GM21381 (cell line): ENCODE data around the gene KRTAP12-4.
"Not testable (repeated sequence)": the region's sequence is repeated elsewhere in the genome, so short reads cannot be mapped to it uniquely, and the experiment has no call there.

Experiments used
- ATAC-seq: cut with Tn5 transposase; IDR thresholded peaks from one replicate; pipeline ENCODE4 v1.9.1; 2021; ENCODE audit warnings: mild to moderate bottlenecking, moderate library complexity; ENCODE audit not compliant: unreplicated experiment

Gene KRTAP12-4

DNA sequence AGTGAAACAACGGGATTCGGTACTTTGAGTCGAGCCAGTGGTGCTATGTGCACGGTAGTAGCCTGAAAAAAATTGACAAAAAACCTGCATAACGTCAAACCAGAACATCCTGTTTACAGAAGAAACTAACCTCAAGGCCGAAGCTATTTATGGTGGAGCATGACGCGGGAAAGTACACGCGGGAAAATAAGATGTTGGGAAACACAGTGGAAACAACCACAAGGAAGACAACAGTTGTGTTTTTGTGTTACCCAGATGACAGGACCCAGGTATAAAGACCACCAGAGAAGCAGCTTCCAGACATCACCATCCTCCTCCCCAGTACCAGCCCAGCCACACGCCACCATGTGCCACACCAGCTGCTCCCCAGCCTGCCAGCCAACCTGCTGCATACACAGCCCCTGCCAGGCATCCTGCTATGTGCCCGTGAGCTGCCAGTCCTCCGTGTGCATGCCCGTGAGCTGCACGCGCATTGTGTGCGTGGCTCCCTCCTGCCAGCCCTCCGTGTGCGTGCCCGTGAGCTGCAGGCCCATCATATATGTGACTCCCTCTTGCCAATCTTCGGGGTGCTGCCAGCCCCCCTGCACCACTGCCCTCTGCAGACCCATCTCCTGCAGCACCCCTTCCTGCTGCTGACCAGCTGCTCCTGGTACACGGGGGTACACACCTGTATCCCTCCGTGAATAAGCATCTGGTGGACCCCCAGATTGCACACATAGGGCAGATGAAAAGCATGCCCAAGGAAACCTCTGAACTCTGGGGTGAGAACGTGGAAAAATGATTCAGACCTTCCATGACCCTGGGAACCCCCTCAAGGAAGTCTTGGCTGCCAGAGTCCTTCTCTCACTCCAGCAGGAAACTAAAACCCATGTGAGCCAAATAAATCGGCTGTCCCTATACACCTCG lies 3.4 kb upstream of the KRTAP12-4 start, which contains the start of gene KRTAP12-3:
TSS of gene KRTAP12-3 (plus strand) at position 298 of the 906 bp plus-strand sequence. CDS start at position 346, 48 bp downstream.
- ATAC-seq: no peak

GRCh38 chr21:44656868-44657267 lies 2.4 kb upstream of the KRTAP12-4 start:
- no peak for ATAC-seq

DNA sequence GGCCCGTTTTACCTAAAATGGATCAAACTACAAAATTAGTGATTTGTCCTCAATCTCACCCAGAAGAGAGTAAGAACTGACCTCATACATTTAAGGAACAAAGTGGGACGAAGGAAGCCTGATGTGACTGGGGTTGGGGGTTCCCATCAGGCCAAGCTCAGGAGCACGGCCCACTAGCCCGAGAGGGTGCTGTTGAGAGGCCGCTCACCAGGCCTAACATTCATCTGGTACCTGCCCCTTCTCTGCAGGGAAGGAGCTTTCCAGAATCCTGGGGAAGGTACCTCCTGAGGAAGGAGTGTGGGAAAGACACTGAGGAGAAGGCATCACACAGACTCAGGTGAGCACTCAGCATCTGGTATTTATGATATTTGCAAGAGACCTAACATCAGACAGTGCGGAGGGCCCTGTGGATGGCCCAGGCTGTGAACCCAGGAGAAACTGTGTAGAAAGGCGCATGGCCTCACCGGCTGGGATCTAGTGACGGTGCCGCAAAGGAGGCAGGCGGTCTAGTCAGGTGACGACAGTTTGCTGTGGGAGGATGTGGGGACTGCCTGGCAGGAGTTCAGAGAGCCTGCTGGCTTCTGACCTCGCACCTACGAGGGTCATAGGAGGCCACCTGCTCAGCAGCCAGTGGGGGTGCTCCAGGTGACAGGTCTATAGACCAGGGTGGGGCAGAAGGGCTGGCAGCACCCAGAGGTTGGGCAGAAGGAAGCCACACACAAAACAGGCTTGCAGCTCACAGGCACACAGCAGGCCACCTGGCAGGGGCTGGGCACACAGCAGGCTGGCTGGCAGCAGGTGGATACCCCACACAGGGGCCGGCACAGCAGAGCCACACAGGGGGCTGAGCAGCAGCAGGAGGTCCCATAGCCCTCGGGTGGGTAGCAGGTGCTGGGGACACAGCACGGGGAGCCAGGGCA lies 543 bp downstream of the KRTAP12-4 start:
- no peak for ATAC-seq

GRCh38 chr21:44653123-44653522 lies 1.3 kb downstream of the KRTAP12-4 start:
- no peak for ATAC-seq

GRCh38 chr21:44650973-44651675 lies 3.3 kb downstream of the KRTAP12-4 start:
- ATAC-seq: no peak

DNA sequence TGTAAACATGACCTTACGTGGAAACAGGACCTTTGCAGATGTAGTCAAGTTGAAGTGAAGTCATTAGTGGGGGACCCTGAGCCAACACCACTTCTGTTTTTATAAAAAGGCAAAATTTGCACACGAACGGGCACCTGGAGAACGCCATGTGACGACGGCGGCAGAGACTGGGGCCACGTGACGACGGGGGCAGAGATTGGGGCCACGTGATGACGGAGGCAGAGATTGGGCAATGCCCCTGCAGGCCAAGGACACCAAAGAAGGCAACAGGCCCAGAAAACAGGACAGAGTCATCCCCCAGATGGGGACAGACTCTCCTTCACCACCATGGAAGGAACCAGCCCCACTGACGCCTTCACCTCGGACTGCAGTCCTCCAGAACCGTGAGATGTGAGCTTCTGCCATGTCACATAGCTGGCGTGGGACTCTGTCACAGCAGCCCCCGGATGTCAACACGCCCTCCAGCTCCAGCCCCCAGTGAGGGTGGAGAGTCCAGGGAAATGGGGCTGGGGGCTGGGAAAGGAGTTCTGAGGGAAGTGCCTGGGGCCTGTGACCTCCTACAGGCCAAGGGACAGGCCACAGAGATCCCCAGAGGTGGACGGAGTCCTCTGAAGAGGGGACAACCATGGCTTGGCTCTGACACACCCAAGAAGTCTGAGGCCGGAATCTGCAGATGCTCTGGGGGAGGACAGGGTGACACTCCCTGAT lies 4.0 kb downstream of the KRTAP12-4 start:
- no peak for ATAC-seq

DNA sequence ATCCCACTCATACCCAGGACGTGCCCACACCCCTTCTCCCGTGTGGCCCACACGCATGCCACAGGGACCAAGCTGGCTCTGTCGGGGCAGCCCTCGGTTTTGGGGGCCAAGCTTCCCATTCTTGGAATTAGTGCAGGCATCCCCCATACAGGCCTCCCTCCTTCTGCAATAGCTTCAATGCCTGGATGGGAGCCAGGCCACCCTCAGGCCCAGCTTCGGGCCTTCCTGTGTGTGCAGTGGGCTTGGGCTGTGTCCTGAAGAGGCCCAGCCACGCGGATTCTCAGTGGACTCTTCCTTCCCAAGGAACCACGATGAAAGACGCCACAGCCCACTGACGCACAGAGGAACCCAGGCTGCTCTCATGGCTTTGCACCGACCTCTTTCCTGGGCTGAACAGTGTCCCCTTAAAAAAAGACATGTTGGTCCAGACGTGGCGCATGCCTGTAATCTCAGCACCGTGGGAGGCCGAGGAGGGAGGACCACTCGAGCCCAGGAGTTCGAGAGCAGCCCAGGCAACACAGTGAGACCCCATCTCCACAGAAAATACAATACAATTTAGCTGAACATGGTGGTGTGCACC lies 4.8 kb downstream of the KRTAP12-4 start:
- no peak for ATAC-seq

- ATAC-seq: no peak
Measured at GRCh38 chr21:44648557-44649311, 5.7 kb downstream of the KRTAP12-4 start.

DNA sequence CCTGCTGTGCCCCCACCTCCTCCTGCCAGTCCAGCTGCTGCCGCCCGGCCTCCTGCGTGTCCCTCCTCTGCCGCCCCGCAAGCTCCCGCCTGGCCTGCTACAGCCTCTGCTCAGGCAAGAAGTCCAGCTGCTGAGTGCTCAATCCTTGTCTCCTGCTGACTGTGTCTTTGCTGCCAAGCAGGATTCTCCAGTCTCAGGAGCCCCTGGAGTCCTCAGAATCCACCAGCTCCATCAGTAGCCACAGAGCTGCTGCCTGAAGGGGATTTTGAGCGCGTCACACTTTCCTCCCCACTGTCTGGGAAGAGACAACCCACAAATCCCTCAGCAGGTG lies 7.3 kb downstream of the KRTAP12-4 start:
- no peak for ATAC-seq

- not testable (repeated sequence) for ATAC-seq
Measured at GRCh38 chr21:44646366-44647221, 7.9 kb downstream of the KRTAP12-4 start, which contains the start of gene KRTAP10-11. KRTAP10-11 (plus strand) TSS chr21:44646414; CDS start chr21:44646459, 45 bp downstream.

DNA sequence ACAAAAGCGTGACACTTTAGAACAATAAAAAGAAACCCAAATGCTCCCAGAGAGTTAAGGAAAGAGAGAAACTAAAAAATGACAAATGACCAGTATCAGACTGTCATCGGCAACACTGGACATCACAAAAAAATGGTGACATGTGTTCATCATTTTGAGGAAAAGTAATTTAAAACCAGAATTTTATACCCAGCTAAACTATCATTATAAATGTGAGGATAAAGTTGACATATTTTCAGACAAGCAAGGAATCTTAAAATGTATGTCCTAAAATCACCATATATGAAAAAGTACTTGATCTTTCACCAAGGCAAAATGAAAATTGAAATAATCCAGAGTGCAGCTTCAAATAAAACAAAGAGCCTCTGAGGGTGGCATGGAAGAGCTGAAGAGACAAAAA lies 9.6 kb downstream of the KRTAP12-4 start:
- ATAC-seq: no peak

- no peak for ATAC-seq
Measured at GRCh38 chr21:44643741-44644310, 10.6 kb downstream of the KRTAP12-4 start.

- no peak for ATAC-seq
Measured at GRCh38 chr21:44640761-44641160, 13.7 kb downstream of the KRTAP12-4 start.

DNA sequence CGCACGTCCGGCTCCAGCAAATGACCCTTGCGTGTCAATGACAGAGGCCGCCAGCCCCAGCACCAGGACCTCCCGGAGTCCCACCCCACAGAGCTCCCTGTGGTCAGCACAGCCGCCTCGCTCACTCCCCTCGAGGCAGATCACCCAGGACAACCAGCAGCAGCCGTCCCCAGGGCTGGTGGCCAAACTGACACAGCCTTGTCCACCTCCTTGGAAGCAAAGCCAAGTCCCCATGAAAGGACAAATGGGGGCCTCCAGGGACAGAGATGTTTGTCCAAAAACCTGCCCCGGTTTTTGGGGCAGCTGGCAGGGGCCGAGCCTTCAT lies 15.2 kb downstream of the KRTAP12-4 start:
- ATAC-seq: no peak

DNA sequence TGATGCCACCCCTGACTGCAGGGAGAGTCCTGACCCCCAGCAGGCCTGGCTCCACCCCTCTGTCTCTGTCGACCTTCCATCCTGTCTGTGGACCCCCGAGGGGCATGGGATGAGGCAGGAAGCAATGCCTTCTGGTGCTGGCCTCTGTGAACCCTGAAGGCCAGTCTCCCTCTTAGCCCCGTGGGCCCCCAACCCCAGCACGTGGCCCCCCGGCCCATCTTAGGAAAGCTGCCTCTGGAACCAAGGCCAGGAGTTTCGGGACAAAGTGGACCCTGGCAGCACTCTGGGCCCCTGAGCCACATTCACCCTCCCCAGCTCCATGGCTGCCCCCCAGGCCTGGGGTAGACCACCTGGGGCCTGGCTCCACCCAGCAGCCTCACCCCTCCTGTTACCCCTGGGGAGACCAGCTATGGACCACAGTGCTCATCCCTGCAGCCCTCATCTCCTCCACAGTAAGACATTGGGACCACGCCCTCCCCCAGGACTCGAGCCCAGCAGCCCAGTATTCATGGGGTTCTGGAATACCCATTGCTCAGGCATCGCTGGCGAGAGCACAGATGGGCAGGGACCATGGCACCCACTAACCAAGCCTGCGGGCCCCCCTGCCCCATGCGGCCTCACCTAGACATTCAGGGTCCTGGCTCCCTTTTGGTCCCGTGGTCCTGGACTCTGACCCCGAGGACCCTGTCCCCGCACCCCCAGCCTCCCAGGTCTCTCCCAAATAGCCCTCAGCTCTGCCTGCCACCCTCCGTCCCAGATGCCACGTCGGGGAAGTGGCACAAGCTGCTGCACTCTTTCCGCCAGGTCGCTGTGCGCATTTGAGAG lies 15.7 kb downstream of the KRTAP12-4 start:
- not testable (repeated sequence) for ATAC-seq

GRCh38 chr21:44637851-44638348 lies 16.6 kb downstream of the KRTAP12-4 start:
- ATAC-seq: not testable (repeated sequence)
